ENCODE measurements around the gene KCNG3. TPM values are rescaled to one million over a fixed set of nuclear protein-coding genes. Genes with fewer than 3 reads are reported as not detected.

The KCNG3 gene
- total and polyA plus RNA-seq, 10 donors, result 0.10 TPM; not detected in 9

GRCh38 chr2:42458396-42458795 lies 35.4 kb downstream of the KCNG3 start:
- peaks cover 0 to 3% (median 0%) of the 10 kb centered on the region in 7 donors for H3K27me3 ChIP-seq (replicated peaks in 1 of 7)
- no peak overlapping the region for H3K4me3 ChIP-seq
- intact Hi-C loops (cut with DNase I; ENCODE audit: low total_unique reads), result no loop called here
- 73 to 100% (median 80%) methylated on average over 1 of the region's 1 CpG for WGBS, 5 donors
- H3K27ac ChIP-seq, result no peak overlapping the region
- TF ChIP-seq POLR2A (IDR thresholded peaks at IDR 0.05) (no peak), POLR2AphosphoS5 (IDR thresholded peaks at IDR 0.05) (no peak)
- TF ChIP-seq, protein P1, sequence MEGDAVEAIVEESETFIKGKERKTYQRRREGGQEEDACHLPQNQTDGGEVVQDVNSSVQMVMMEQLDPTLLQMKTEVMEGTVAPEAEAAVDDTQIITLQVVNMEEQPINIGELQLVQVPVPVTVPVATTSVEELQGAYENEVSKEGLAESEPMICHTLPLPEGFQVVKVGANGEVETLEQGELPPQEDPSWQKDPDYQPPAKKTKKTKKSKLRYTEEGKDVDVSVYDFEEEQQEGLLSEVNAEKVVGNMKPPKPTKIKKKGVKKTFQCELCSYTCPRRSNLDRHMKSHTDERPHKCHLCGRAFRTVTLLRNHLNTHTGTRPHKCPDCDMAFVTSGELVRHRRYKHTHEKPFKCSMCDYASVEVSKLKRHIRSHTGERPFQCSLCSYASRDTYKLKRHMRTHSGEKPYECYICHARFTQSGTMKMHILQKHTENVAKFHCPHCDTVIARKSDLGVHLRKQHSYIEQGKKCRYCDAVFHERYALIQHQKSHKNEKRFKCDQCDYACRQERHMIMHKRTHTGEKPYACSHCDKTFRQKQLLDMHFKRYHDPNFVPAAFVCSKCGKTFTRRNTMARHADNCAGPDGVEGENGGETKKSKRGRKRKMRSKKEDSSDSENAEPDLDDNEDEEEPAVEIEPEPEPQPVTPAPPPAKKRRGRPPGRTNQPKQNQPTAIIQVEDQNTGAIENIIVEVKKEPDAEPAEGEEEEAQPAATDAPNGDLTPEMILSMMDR (IDR thresholded peaks at IDR 0.05 in 8 of 11, conservative IDR thresholded peaks at IDR 0.05 in 3 of 11), result no peak
- H3K36me3 ChIP-seq, result no peaks in the 10 kb centered on the region
- no peaks in the 10 kb centered on the region for H3K4me1 ChIP-seq
- DNase-seq, result no peak
- no peaks in the 10 kb centered on the region for H3K9me3 ChIP-seq

DNA sequence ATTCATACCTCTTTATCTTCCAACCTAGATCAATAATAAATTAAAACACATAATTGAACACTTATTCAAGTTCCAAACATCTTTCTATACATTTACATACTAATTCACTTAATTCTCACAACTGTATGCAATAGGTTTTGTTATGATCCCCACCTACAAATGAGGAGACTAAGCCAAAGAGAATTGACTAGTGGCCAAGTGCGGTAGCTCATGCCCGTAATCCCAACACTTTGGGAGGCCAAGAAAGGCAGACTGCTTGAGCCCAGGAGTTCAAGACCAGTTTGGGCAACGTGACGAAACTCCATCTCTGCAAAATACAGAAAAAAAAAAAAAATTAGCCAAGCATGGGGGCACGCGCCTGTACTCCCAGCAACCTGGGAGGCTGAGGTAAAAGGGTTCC lies 36.8 kb downstream of the KCNG3 start:
- no peak for TF ChIP-seq POLR2A (IDR thresholded peaks at IDR 0.05)
- TF ChIP-seq, protein P1 (IDR thresholded peaks at IDR 0.05 in 8 of 11, conservative IDR thresholded peaks at IDR 0.05 in 3 of 11), result no peak
- TF ChIP-seq POLR2AphosphoS5 (IDR thresholded peaks at IDR 0.05), result no peak
- DNase-seq, result no peak
- Histone ChIP-seq H3K27ac (no peak overlapping the region), H3K9me3 (no peaks in the 10 kb centered on the region), H3K4me3 (no peak overlapping the region), H3K36me3 (no peaks in the 10 kb centered on the region), H3K27me3 (replicated peaks in 1 of 7) (peaks cover 0 to 14% (median 0%) of the 10 kb centered on the region in 7 donors), H3K4me1 (no peaks in the 10 kb centered on the region)
- intact Hi-C loops (cut with DNase I; ENCODE audit: low total_unique reads), result no loop called here
- 85 to 91% (median 90%) methylated on average over 6 of the region's 6 CpGs for WGBS, 5 donors

DNA sequence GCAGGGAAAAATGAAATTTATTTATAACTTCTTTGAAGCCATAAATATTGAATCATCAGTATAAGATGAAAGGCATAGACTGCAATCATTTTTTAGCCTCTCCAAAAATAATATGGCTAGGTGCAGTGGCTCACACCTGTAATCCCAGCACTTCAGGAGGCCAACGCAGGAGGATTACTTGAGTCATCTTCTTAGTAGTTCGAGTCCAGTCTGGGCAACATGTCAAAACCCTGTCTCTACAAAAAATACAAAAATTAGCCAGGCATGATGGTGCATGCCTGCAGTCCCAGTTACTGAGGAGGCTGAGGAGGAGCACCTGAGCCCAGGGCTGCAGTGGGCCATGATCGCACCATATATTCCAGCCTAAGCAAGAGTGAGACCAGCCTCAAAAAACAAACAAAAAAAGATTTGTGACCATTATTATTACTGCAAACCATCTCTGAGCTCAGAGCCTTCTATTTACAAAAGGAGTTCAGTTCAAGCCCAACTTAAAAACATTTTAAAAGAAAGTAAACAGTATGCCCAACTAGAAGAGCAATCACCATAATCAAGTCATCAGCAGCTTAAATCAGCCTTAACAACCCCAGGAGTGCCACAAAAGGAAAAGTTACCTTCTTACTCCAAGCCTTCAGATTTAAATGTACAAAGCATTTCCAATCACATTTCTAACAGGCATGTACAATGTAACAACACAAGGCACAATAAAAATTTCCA lies 37.5 kb downstream of the KCNG3 start:
- WGBS, 5 donors, result 85 to 96% (median 87%) methylated on average over 3 of the region's 3 CpGs
- DNase-seq, result no peak
- Histone ChIP-seq H3K27ac (no peak overlapping the region), H3K9me3 (no peaks in the 10 kb centered on the region), H3K36me3 (no peaks in the 10 kb centered on the region), H3K27me3 (replicated peaks in 1 of 7) (peaks cover 0 to 18% (median 0%) of the 10 kb centered on the region in 7 donors), H3K4me1 (no peaks in the 10 kb centered on the region), H3K4me3 (no peak overlapping the region)
- intact Hi-C loops (cut with DNase I; ENCODE audit: low total_unique reads), result no loop called here
- TF ChIP-seq POLR2A (IDR thresholded peaks at IDR 0.05), result no peak
- no peak for TF ChIP-seq POLR2AphosphoS5 (IDR thresholded peaks at IDR 0.05)
- TF ChIP-seq, protein P1 (IDR thresholded peaks at IDR 0.05 in 8 of 11, conservative IDR thresholded peaks at IDR 0.05 in 3 of 11), result no peak

DNA sequence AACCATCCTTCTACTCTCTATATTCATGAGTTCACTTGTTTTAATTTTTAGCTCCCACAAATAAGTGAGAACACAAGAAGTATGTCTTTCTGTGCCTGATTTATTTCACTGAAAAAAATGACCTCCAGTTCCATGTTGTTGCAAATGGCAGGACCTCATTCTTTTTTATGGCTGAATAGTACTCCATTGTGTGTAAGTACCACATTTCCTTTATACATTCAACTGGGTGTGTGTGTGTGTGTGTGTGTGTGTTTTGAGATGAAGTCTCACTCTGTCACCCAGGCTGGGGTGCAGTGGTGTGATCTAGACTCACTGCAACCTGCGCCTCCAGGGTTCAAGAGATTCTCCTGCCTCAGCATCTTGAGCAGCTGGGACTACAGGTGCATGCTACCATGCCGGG lies 41.2 kb downstream of the KCNG3 start:
- no peak for DNase-seq
- Histone ChIP-seq H3K9me3 (no peaks in the 10 kb centered on the region), H3K27ac (no peak overlapping the region), H3K4me3 (no peak overlapping the region), H3K36me3 (no peaks in the 10 kb centered on the region), H3K27me3 (replicated peaks in 1 of 7) (peaks cover 0 to 20% (median 0%) of the 10 kb centered on the region in 7 donors), H3K4me1 (no peaks in the 10 kb centered on the region)
- TF ChIP-seq POLR2AphosphoS5 (IDR thresholded peaks at IDR 0.05) (no peak), POLR2A (IDR thresholded peaks at IDR 0.05) (no peak)
- TF ChIP-seq, protein P1 (IDR thresholded peaks at IDR 0.05 in 8 of 11, conservative IDR thresholded peaks at IDR 0.05 in 3 of 11), result no peak
- 65 to 94% (median 91%) methylated on average over 2 of the region's 2 CpGs for WGBS, 5 donors
- intact Hi-C loops (cut with DNase I; ENCODE audit: low total_unique reads), result no loop called here

Data from spleen (tissue), 11 donors.